Measurements from ENCODE around the gene KRT7. TPM values are rescaled to one million over a fixed set of nuclear protein-coding genes. Genes with fewer than 3 reads are reported as not detected.
"Not testable (repeated sequence)": the region's sequence is repeated elsewhere in the genome, so short reads cannot be mapped to it uniquely, and the experiment has no call there.

KRT7 gene
- total RNA-seq, 1 experiment from 2014 or later: 10.0 TPM

DNA sequence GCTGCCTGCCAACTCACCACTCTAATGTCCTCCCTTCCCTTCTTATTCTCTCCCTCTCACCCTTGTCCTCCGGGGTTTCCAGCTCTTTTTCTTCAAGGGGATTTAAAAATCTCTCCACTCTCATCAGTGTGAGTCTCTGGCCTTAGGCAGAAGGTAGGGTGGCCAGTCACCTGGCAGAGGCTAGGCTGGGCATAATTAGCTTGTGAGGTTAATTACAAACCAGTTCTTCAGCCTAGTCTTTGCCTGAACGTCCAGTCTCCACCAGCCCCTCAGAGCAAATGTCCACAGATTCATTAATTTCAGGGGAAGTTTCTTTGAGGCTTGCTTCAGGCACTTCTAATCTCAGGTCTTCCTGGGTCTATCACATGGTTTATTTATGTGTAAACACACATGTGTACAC is 6.7 kb downstream of the KRT7 start:
- Histone ChIP-seq H3K27ac (ENCODE audit: insufficient read length, low read depth, low read length) (no peak overlapping the region), H3K4me1 (ENCODE audit: insufficient read depth, low read length) (peaks cover 12% of the 10 kb centered on the region), H4K5ac (ENCODE audit: insufficient read length, low read depth, low read length) (no peak overlapping the region), H3K4ac (ENCODE audit: low read depth, low read length) (no peak overlapping the region), H4K20me1 (ENCODE audit: control insufficient read depth, insufficient read depth, insufficient read length) (no peaks in the 10 kb centered on the region), H3K18ac (ENCODE audit: insufficient read length, low read depth, low read length) (no peak overlapping the region), H2BK20ac (ENCODE audit: low read depth, low read length, poor library complexity, severe bottlenecking) (no peak overlapping the region), H3K23ac (ENCODE audit: insufficient read length, low read depth, low read length) (no peak overlapping the region), H2BK5ac (ENCODE audit: insufficient read length, low read length) (no peak overlapping the region), H3K79me2 (ENCODE audit: insufficient read depth, low read length) (no peaks in the 10 kb centered on the region), H2BK12ac (ENCODE audit: insufficient read length, low read depth, low read length) (no peak overlapping the region), H2AFZ (ENCODE audit: low read length) (no peak overlapping the region), H4K91ac (ENCODE audit: insufficient read length, low read depth, low read length) (no peak overlapping the region), H3K4me2 (ENCODE audit: insufficient read depth, insufficient read length, low read length) (no peak overlapping the region), H2AK5ac (ENCODE audit: insufficient read length, low read length) (no peak overlapping the region), H2BK120ac (ENCODE audit: low read depth, low read length, poor library complexity, severe bottlenecking) (no peak overlapping the region), H3K56ac (ENCODE audit: insufficient read length, low read depth, low read length) (no peak overlapping the region), H3K79me1 (ENCODE audit: insufficient read depth, low read depth, low read length, poor library complexity, severe bottlenecking) (no peaks in the 10 kb centered on the region), H3K23me2 (ENCODE audit: insufficient read length, low read depth, low read length, poor library complexity, severe bottlenecking) (no peaks in the 10 kb centered on the region), H3K9ac (ENCODE audit: extremely low read depth, insufficient read length, low read length) (no peak overlapping the region), H3K27me3 (ENCODE audit: insufficient read depth, low read length) (no peaks in the 10 kb centered on the region; the same call in 1 of the 2 replicates), H3K14ac (ENCODE audit: insufficient read depth, low read length) (no peak overlapping the region), H3K9me3 (ENCODE audit: control insufficient read depth, low read depth, low read length) (no peaks in the 10 kb centered on the region), H3T11ph (ENCODE audit: low read length) (no peak overlapping the region), H4K8ac (replicated peaks; ENCODE audit: insufficient read length, low read depth, low read length) (no peak overlapping the region), H2BK15ac (ENCODE audit: low read depth, low read length) (no peak overlapping the region)
- peaks cover 3 to 44% (median 4%) of the 10 kb centered on the region in 3 experiments; a peak in 5 of 7 replicates for H3K36me3 Mint-ChIP-seq (ENCODE audit: insufficient read depth in 1 of 3, low read depth in 3 of 3)
- H3K9me3 Mint-ChIP-seq: no peaks in the 10 kb centered on the region; a peak in 1 of 5 replicates
- no peak overlapping the region; a peak in 1 of 5 replicates for H3K4me3 Mint-ChIP-seq
- WGBS (ENCODE audit: extremely low coverage, insufficient read length, low lambda C conversion rate): no CpG with 5 or more reads among the region's 2 CpGs
- DNase-seq: no peak
- peak overlapping the region in 1 of 3 experiments; percentile 67; a peak in 1 of 7 replicates for H3K27ac Mint-ChIP-seq
- peaks cover 42 to 49% of the 10 kb centered on the region in 2 experiments for H3K4me1 Mint-ChIP-seq
- peaks cover 31% of the 10 kb centered on the region for H3K27me3 Mint-ChIP-seq (ENCODE audit: low read depth)
- TF ChIP-seq, protein P1, sequence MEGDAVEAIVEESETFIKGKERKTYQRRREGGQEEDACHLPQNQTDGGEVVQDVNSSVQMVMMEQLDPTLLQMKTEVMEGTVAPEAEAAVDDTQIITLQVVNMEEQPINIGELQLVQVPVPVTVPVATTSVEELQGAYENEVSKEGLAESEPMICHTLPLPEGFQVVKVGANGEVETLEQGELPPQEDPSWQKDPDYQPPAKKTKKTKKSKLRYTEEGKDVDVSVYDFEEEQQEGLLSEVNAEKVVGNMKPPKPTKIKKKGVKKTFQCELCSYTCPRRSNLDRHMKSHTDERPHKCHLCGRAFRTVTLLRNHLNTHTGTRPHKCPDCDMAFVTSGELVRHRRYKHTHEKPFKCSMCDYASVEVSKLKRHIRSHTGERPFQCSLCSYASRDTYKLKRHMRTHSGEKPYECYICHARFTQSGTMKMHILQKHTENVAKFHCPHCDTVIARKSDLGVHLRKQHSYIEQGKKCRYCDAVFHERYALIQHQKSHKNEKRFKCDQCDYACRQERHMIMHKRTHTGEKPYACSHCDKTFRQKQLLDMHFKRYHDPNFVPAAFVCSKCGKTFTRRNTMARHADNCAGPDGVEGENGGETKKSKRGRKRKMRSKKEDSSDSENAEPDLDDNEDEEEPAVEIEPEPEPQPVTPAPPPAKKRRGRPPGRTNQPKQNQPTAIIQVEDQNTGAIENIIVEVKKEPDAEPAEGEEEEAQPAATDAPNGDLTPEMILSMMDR (conservative IDR thresholded peaks at IDR 0.05): no peak

DNA sequence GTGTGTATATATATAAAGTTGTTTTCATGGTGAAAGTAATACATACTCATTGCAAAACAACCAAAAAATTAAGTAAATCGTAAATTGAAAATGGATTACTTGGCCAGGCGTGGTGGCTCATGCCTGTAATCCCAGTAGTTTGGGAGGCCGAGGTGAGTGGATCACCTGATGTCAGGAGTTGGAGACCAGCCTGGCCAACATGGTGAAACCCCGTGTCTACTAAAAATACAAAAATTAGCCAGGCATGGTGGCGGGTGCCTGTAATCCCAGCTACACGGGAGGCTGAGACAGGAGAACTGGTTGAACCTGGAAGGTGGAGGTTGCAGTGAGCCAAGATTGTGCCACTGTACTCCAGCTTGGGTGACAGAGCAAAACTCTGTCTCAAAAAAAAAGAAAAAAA is 7.2 kb downstream of the KRT7 start:
- not testable (repeated sequence) for H3K4ac ChIP-seq (ENCODE audit: low read depth, low read length); H3K18ac ChIP-seq (ENCODE audit: insufficient read length, low read depth, low read length); H3K27me3 ChIP-seq (ENCODE audit: insufficient read depth, low read length); H3K79me2 ChIP-seq (ENCODE audit: insufficient read depth, low read length); H3K9me3 Mint-ChIP-seq; H3K79me1 ChIP-seq (ENCODE audit: insufficient read depth, low read depth, low read length, poor library complexity, severe bottlenecking); H2AK5ac ChIP-seq (ENCODE audit: insufficient read length, low read length); H3K23me2 ChIP-seq (ENCODE audit: insufficient read length, low read depth, low read length, poor library complexity, severe bottlenecking); H3K14ac ChIP-seq (ENCODE audit: insufficient read depth, low read length); H2BK15ac ChIP-seq (ENCODE audit: low read depth, low read length); H2BK20ac ChIP-seq (ENCODE audit: low read depth, low read length, poor library complexity, severe bottlenecking); H4K5ac ChIP-seq (ENCODE audit: insufficient read length, low read depth, low read length); H3K23ac ChIP-seq (ENCODE audit: insufficient read length, low read depth, low read length); H2BK12ac ChIP-seq (ENCODE audit: insufficient read length, low read depth, low read length); H3K56ac ChIP-seq (ENCODE audit: insufficient read length, low read depth, low read length); H3K9ac ChIP-seq (ENCODE audit: extremely low read depth, insufficient read length, low read length); H2AFZ ChIP-seq (ENCODE audit: low read length); H4K91ac ChIP-seq (ENCODE audit: insufficient read length, low read depth, low read length); H3K9me3 ChIP-seq (ENCODE audit: control insufficient read depth, low read depth, low read length); H4K8ac ChIP-seq (replicated peaks; ENCODE audit: insufficient read length, low read depth, low read length); H3K27ac Mint-ChIP-seq; H3T11ph ChIP-seq (ENCODE audit: low read length); H4K20me1 ChIP-seq (ENCODE audit: control insufficient read depth, insufficient read depth, insufficient read length); H3K4me3 Mint-ChIP-seq; H3K27ac ChIP-seq (ENCODE audit: insufficient read length, low read depth, low read length); H2BK5ac ChIP-seq (ENCODE audit: insufficient read length, low read length); H3K4me2 ChIP-seq (ENCODE audit: insufficient read depth, insufficient read length, low read length); DNase-seq; H2BK120ac ChIP-seq (ENCODE audit: low read depth, low read length, poor library complexity, severe bottlenecking)
- WGBS (ENCODE audit: extremely low coverage, insufficient read length, low lambda C conversion rate): no CpG with 5 or more reads among the region's 6 CpGs
- H3K27me3 Mint-ChIP-seq (ENCODE audit: low read depth): peaks cover 26% of the 10 kb centered on the region
- H3K4me1 Mint-ChIP-seq: peaks cover 42 to 48% of the 10 kb centered on the region in 2 experiments
- H3K4me1 ChIP-seq (ENCODE audit: insufficient read depth, low read length): peaks cover 12% of the 10 kb centered on the region
- H3K36me3 Mint-ChIP-seq (ENCODE audit: insufficient read depth in 1 of 3, low read depth in 3 of 3): peaks cover 3 to 39% (median 4%) of the 10 kb centered on the region in 3 experiments; a peak in 5 of 7 replicates
